Hematopoietic multipotent progenitor cell treated with erythropoietin and hydrocortisone succinate and interleukin-3 and kit ligand, for 4 days (in vitro differentiated cells): ENCODE data around the gene TLL1.
A peak's percentile ranks its signal among the peaks of the same experiment; 100 is the strongest.

Experiments
- DNase-seq: peaks from one replicate; pipeline ENCODE4 v3.0.0-alpha.2; 2015

Gene TLL1

DNA sequence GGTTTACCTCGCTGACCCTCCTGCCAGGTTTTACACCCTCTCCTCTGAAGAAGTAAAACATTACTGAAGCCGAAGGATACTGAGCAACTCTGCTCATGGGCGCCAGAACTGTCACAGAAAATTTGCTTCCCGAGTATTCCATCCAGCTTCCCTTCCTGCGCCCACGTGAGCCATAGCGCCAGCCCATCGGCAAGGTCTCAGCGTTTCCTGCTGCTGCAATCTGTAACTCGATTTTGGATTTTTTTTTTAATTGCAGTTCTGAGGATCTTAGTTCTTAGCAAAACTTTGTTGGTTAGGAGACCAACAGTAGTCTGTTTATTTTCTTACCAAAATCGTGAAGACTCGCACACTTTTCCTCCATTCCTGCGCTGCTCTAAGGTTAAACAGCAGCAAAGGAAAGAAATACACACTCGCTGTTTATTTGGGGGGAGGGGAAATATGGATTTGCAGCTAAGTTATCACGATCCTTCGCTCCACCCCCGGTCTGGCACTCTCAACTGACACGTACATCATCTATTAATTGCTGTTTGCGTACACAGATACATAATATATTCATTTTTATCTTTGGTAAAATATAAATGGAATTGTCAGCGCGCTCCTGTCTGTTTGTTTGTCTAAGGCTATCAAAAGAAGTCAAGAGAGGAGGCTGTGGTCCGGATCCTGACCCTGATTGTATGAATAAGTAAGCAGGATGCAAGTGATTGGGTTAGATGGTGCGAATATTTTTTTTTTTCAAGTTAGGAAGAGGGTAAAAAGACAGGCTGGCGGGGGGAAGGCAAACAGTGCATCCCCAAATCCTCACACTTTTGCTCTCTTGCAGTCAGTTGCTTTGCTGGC is at the start of gene TLL1:
Gene TLL1 (plus strand): TSS at position 777 of the 837 bp plus-strand sequence. CDS start 668 bp downstream, outside the sequence.
- no peak for DNase-seq

DNA sequence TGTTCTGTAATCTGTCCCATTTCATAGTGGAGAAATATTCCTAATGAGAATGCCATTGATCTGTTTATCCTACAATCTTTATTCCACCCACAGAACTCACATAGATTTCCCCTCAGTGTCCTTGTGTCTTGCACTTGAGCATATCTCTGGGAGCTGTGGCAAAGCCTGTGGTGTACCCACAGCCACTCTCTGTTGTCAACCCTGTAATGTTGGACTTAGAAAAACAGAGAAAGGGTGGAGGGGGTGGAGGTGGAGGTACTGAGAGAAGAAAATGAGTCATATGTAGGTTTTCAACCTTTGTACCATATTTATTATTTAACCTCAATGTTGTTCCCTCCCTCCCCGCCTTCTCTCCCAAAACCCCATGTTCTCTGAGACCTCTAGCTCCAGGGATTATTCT is 46.9 kb upstream of the TLL1 start:
- no peak for DNase-seq

DNA sequence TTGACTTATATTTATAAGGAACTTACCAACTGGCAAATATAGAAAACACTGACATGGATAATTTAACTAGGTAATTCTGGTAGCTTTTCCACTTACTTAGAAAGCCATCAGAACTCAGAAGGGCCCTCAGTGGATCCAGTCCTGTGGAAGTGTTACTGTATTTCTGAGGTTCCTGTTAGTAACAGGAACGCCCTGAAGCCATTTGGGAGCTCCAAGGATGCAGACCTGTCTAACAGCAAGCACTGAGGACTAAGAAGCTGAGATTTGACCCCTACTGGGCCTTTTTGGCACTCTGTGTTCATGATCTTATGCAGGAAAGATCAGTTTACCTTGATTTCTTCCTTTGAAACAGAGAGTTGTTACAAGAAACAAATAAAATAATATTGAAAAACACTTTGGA is 46.0 kb upstream of the TLL1 start:
- no peak for DNase-seq

DNA sequence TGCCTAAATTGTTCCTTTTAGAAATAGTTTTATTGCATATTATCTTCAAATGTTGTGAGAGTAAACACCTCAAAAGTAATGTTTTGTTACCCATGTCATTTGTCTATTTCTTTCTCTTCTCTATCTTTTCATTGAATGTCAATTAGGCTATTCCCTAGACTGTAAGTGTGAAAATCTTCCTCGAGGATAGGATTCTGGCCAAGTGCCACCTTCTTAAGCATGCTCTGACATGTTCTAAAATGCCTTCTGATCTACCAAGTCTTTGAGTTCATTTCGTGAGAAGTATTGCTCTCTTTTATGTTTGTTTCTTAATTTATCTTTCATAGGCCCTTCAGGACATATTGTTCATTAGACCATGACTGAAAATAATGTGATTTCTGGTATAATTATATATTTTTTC is 44.1 kb upstream of the TLL1 start:
- no peak for DNase-seq

DNA sequence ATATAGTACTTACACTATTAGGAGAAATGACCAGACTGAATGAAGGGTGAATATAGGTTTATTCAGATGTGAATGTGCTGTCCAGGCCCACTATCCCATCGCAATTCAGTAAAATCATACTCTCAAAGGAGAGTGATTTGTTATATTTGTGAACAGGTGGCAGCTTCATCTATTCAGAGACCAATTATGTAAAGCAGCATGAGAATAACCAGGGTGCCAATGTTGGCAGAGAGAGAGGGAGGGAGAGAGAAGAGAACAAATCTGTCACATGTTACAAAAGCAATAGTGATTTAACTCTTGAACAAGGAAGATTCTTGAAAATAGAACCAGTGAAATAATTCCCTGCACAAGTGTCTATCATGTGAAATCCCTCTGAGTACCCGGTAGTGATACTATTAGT is 38.9 kb upstream of the TLL1 start:
- DNase-seq, result no peak

DNA sequence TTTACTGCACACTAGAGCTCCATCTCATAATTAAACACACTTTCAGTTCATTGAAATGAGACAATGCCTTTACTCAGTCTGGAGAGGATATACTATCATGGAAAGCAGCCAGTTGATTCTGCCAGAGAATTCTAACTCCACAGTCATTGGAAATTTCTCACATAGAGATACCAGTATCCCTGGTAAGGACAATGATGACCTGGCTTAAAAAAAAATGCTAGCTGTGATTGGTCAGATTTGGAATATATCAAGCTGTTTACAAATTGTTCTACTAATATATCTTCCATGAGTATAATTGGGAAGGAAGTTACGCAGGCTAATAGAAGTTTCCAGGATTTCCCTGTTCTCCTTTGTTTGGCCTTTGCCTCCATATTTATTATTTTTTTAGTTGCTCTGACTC is 34.5 kb upstream of the TLL1 start:
- no peak for DNase-seq

DNA sequence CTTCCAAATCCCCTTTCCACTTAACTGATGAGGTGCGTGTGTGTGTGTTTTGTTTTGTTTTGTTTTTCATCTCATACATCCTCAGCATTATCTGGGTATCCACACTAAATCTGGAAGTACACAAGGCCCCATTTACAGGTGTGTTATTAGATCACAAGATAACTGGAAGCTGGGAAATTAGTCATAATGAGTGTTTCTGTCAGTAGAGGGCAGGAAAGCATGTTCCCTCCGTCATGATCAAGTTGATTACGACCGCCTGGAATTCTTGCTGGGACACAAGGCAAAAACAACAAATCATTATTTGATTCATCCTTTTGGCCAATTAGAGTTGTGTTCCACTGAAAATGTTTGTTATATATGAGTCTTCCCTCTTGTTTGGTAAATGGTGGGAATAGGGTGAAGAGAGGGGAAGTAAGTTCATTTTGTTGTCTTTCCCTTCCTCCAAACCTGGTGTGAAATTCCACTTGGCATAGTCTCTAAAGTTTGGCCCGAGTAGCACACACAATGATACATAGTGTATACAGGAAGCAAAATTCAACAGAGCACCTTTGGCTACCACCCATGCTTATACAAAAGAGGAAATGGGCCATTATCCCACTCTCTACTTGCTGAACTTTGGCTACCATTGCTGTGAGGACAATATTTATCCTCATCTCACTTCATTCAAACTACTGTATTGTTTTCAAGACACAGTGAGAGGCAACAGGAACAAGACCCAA is 33.3 kb upstream of the TLL1 start:
- DNase-seq, result no peak

DNA sequence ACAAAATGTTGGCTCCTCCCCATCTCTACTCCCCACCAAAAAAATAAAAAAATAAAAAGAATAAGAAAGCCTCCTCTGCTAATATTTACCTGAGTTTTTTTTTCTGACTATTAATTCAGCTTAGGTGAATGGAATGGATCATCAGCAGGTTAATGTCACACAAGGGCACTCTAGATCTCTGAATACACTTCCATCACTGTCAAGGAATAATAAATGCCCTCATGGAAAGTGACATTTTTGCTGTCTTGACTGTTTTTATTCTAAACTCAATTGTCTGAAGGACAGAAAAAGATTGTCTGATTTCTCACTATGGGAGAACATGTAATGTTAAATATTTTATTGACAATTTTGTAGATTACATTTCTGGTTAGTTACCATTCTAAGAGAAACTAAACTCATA is 30.4 kb upstream of the TLL1 start:
- DNase-seq, result no peak

DNA sequence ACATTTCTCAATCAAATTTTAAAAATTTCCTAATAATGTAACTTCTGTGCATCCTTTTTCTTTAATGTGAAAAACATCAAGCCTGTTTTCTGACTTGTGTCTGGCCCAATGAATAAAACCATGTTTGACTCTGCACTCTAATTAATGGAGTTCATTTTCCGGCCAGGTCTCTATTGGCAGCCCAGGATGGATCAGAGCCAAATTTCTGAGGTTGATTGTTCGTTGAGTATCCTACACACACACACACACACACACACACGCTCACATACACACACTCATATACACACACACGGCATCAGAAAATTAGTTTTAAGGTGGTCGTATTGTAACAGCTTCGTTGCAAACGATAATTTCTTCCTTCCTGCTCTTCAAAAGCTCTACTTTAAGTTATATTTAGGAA is 28.9 kb upstream of the TLL1 start:
- DNase-seq, result no peak

DNA sequence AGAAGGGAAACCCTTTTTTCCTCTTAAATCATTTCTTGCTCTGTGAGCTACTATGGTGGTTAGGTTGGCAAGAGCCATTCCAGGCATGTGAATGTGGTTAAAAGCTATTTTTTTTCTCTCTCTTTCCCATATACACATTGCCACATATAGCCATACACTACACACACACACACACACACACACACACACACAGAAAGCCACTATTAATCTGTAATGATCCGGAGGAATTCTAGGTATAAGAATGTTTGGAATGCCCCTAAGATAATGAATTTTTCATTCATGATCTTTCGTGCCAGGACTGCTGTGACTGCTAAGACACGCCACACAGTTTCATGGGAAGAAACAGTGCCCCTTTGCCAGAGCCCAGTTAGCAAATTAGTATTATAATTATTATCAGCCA is 21.8 kb upstream of the TLL1 start:
- no peak for DNase-seq

DNA sequence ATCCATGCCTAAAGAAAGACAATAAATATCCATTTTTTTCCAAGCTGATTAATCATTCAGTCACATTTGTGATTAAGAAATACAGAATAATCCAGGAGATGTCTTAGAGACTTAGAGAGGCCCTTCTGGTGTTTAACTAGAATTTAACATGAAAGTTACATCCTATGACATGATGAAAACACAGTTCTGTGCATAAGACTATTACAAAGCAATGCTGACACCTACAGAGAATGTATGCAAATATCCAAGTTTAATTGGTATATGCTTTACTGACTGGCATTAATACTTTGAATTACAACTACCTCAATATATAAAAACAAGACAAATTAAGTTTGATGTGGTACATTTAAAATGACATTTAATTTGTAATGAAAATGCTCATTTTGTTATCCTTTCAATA is 17.8 kb upstream of the TLL1 start:
- no peak for DNase-seq

DNA sequence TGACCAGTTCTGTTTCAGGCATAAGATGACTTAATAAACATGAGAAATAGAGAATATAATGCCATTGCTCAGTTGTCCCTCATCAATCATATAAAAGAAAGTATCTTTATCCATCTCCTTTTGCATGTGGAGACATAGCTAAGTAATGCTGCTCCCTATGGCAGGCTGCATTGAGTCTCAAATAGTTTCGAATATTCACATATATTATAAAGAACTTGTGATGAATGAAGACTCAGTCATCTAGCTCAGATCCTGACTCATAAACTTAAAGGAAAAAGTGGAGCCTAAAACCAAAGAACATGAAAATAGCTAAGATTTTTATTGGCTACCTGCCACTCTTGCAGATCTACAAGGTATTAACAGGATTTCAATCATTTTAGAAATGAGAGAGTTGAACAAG is 11.7 kb upstream of the TLL1 start:
- no peak for DNase-seq

DNA sequence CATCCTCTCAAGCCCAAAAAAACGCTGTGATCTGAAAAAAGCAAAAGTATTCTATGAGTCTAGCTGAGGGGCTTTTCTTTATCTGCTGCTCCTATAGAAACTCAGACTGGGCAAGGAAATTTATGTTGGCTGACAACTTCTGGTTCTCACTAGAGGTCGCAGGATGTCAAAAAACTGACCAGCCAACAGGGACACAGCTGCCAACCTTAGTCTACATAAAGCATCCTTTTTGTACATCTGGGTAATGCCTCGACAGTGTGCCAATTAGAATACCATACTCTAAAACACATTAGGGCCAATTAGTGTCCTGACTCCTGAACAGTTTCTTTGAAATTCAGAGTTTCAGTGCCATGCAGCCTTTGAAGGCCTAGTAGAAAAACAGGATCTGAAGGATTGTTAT is 8.8 kb upstream of the TLL1 start:
- DNase-seq, result no peak

DNA sequence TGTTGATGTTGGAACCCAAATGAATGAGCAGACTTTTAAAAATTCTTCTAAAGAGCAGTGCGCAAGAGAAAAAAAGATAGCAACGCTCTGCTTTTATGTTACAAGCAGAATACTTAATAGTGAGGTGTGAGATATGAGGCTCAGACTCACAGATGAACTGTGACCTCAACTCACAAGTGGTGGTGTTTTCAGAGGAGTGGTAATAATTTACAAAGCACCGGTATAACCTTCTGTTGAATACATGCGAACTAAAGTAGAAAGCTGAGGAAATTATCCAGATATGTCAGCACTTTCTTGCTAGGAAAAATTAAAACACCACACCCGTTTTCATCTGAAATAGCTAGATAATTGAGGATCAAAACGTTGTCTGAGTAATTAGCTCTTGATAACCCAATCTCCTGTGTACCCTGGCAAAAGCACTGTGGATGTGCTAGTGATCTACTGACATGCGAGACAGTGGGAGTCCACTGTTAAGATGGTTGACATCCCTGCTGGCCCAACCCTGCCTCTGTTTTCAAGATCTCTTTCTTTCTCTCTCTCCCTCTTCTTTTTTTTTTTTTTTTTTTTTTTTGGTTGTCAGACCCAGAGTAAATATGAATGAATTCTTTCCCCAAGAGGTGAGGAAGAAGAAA is 6.9 kb upstream of the TLL1 start:
- DNase-seq, result no peak

DNA sequence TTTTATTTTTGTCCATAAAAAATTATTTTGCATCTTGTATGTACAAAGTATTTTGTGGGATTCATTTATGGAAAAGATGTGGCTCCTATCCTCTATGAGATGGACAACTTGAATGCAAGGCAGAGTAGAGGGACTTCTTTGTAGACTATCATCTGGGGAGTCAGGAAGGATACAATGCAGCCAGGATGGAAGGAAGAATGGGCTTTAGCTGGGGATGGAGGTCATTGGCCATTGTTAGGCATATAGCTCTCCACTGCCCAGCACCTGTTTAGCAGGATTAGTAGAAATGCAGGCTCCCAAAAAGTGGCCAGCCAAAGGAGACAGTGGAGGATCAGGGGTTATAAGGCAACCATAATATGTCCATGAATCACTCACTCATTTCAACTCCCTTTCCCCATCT is 5.1 kb upstream of the TLL1 start:
- DNase-seq, result no peak

DNA sequence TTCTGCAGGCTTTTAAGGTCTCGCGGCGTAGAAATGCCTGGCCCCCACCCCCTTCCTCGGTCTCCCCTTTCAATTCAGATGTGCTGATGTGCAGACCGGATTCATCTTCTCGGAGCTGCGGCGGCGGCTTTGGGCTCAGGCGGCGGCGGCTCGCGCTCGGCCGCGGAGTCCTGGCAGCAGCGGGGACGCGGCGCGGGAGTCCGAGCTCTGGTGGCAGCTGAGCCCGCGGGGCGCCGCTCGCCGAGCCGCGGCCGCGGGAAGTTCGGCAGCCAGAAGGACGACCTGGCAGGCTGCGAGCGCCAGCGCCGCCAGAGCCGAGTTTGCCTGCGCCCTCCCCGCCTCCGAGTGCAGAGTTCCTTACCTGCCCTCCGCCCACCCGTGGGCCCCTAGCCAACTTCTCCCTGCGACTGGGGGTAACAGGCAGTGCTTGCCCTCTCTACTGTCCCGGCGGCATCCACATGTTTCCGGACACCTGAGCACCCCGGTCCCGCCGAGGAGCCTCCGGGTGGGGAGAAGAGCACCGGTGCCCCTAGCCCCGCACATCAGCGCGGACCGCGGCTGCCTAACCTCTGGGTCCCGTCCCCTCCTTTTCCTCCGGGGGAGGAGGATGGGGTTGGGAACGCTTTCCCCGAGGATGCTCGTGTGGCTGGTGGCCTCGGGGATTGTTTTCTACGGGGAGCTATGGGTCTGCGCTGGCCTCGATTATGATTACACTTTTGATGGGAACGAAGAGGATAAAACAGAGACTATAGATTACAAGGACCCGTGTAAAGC is 448 bp downstream of the TLL1 start:
- peak; percentile 34 for DNase-seq

DNA sequence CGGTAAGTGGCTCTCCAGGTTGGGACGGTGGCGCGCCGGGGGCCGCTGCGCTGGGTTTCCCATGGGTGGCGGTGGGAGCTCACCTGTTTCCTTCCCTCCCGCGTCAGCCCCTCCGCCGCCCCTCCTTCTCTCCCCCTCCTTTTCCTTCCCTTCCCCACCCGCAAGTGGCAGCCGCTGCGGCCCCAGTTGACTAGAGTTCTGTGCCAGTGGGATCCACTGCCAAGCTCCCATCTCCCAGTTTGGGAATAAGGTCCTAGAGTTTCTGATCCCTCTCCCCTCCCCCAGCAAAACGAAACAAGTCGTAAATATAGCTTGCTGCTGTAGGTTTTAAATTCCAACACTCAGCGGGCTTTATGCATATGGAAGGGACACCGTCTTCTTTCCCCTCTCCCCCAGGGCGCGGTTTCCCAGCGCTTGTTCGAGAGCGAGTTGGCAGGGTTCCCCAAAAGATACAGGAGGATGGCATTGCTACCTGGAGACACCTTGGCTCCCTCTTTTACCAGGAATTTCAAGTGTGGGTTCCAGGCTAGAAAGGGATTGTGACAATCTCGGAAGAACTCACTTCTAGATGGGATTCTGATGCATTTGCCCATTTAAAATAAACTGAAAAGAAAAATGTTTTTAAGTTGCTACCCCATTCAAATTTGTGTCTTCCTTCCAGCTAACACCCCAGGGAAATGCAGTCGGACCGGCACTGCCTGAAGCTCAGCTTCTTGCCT is 1.2 kb downstream of the TLL1 start:
- DNase-seq, result no peak

DNA sequence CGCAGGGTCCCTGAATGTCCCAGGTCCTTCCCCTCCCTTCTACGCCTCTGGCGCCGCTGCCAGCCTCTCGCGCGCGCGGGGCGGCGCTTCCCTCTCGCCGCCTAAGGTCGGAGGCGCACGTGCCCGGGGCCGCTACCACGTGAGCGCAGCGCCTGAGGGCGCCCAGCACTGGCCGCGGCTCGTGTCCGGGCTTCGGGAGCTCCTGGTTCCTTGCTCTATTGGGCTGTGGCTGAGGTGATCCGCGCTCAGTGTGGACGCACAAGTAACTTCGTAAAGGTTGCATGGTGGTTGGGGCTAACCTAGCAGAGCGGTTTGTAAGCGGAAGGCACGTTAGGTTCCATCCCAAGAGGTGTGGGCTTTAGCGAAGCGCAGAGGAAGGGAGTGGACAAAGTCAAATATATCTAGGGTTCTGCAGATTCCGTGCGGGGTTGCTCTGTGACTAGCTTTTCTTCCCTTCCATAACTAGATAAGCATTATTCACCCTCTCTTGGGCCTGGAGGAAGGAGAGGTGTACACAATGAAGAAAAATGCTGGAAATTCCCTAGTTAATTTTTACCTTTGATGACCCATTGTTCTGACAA is 1.8 kb downstream of the TLL1 start:
- DNase-seq, result peak; percentile 11

DNA sequence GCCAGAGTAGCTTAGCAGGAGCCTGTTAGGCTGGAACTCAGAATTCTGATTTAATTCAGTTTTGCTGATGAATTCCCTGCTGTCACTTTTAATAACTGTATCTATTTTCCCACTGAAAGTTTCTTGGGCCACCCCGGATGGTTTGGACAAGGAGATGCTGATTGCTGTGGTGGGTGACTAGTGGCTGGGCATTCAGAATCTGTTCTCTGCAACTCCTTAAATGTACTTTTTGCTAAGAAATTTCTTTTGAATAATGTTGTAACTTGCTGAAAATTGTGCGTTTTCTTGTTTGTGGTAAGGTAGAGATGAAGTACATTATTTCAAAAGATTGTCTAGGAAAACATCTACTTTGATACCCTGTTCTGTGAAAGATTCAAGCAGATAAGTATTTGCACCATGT is 2.4 kb downstream of the TLL1 start:
- DNase-seq, result no peak

DNA sequence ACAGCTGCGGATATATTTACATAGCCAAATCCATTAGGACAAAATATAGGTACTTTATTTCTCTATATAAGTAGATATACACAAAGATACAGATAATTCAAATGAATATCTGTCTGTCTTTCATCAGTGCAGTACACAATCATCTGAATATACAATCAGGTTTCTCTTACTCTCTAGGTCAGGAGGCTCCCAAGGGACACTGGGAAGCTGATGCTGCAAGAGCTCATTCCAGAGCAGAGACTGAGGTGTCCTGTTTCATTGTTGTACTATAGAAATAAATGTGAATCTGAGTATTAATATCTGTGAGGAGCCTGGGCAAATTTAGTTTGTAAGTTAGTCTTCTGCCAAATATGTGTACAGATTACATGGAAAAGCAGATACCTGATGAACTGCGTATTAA is 4.2 kb downstream of the TLL1 start:
- DNase-seq, result no peak

DNA sequence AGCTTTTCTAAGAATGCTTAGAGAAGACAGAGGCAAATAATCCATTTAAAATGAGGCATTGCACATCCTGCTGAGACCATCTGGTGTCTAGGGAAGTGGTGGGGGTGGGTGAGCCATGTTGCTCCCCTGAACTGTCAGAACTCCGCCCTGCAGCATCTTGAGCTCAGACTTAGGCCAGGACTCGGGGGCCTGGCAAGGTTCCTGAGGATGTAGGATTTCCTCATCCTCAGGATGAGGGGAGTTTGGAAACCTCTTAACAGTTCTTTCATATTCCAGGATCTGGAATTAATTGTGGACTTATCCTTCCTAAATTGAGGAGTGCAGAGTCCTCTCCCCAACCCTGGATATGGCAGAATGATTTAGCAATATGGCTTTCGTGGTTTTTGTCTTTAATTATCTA is 6.6 kb downstream of the TLL1 start:
- DNase-seq, result no peak

DNA sequence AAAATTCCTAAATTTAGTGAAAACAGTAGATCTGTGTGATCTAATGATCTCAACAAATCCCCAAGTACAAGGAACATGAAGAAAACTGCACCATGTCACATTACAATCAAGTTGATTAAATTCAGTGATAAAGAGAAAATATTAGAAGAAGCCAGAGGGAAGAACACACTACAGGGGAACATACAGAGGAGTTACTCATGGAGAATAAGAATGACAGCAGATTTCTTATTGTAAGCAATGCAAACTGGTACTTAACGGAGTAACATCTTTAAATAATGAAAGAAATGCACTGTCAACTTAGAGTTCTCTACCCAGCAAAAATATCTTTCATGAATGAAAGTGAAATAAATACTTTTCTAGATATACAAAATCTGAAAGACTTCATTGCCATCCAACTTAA is 21.1 kb downstream of the TLL1 start:
- no peak for DNase-seq
